Measurements from ENCODE around the gene LRRC74B. TPM values are rescaled to one million over a fixed set of nuclear protein-coding genes. Genes with fewer than 3 reads are reported as not detected.

The LRRC74B gene
- total RNA-seq, 2 experiments from 2014 or later = not detected

- TF ChIP-seq CTCF (IDR thresholded peaks at IDR 0.05) = no peak
- H3K9me3 Mint-ChIP-seq = no peaks in the 10 kb centered on the region
- H3K4me1 Mint-ChIP-seq (ENCODE audit: low read depth) = peaks cover 30% of the 10 kb centered on the region
- peaks cover 26% of the 10 kb centered on the region for H3K4me1 ChIP-seq (ENCODE audit: insufficient read depth, low read length)
- no peaks in the 10 kb centered on the region for H3K27me3 Mint-ChIP-seq
- no peaks in the 10 kb centered on the region for H3K27me3 ChIP-seq (ENCODE audit: control insufficient read depth in 1 of 2, insufficient read depth in 2 of 2, low read length in 2 of 2)
- no peaks in the 10 kb centered on the region for H3K36me3 ChIP-seq (ENCODE audit: insufficient read depth, low read length)
- H3K36me3 Mint-ChIP-seq (ENCODE audit: low read depth) = no peaks in the 10 kb centered on the region
- H3K4me3 ChIP-seq (ENCODE audit: low read length) = no peak overlapping the region
- ATAC-seq (ENCODE audit: poor library complexity) = no peak
- intact Hi-C loops (cut with DNase I, micrococcal nuclease) = no loop called here
- peak overlapping the region; percentile 30 for H3K4me3 Mint-ChIP-seq
- CTCF ChIA-PET = no interaction called here
- DNase-seq = peak in 1 of 14 experiments; percentile 11
- no peak overlapping the region for H3K27ac Mint-ChIP-seq
- no peak overlapping the region for H3K27ac ChIP-seq (ENCODE audit: low read depth in 1 of 2, low read length in 2 of 2)
- no peaks in the 10 kb centered on the region for H3K9me3 ChIP-seq (ENCODE audit: control insufficient read depth in 1 of 2, insufficient read depth in 1 of 2, low read length in 2 of 2)
- POLR2A ChIA-PET = interaction anchor here (2.2 kb wide), 1 partner anchor 13 kb away, joined by 9 read pairs; the partner anchor contains the start of gene THAP7
Measured at GRCh38 chr22:21015466-21016006, 30.2 kb upstream of the LRRC74B start.

- H3K4me1 Mint-ChIP-seq (ENCODE audit: low read depth) = peaks cover 30% of the 10 kb centered on the region
- ATAC-seq (ENCODE audit: poor library complexity) (no peak), DNase-seq (no peak)
- H3K9me3 Mint-ChIP-seq = no peaks in the 10 kb centered on the region
- no peak overlapping the region for H3K27ac Mint-ChIP-seq
- CTCF ChIA-PET = interaction anchor here (0.6 kb wide), 2 partner anchors 147 to 598 kb away, joined by 3 to 4 read pairs; no protein-coding TSS in a partner anchor
- Histone ChIP-seq H3K4me1 (ENCODE audit: insufficient read depth, low read length) (peaks cover 26% of the 10 kb centered on the region), H3K27ac (ENCODE audit: low read depth in 1 of 2, low read length in 2 of 2) (no peak overlapping the region), H3K36me3 (ENCODE audit: insufficient read depth, low read length) (no peaks in the 10 kb centered on the region), H3K9me3 (ENCODE audit: control insufficient read depth in 1 of 2, insufficient read depth in 1 of 2, low read length in 2 of 2) (no peaks in the 10 kb centered on the region), H3K27me3 (ENCODE audit: control insufficient read depth in 1 of 2, insufficient read depth in 2 of 2, low read length in 2 of 2) (no peaks in the 10 kb centered on the region), H3K4me3 (ENCODE audit: low read length) (no peak overlapping the region)
- intact Hi-C loops (cut with DNase I, micrococcal nuclease) = no loop called here
- peak overlapping the region; percentile 62 for H3K4me3 Mint-ChIP-seq
- TF ChIP-seq CTCF (IDR thresholded peaks at IDR 0.05) = no peak
- POLR2A ChIA-PET = no interaction called here
- H3K36me3 Mint-ChIP-seq (ENCODE audit: low read depth) = no peaks in the 10 kb centered on the region
- H3K27me3 Mint-ChIP-seq = no peaks in the 10 kb centered on the region
Measured at GRCh38 chr22:21016644-21017420, 28.9 kb upstream of the LRRC74B start.

GRCh38 chr22:21018314-21018713 is 27.4 kb upstream of the LRRC74B start:
- no peak overlapping the region for H3K4me3 ChIP-seq (ENCODE audit: low read length)
- H3K27me3 ChIP-seq (ENCODE audit: control insufficient read depth in 1 of 2, insufficient read depth in 2 of 2, low read length in 2 of 2) = no peaks in the 10 kb centered on the region
- DNase-seq (no peak), ATAC-seq (ENCODE audit: poor library complexity) (no peak)
- H3K36me3 ChIP-seq (ENCODE audit: insufficient read depth, low read length) = no peaks in the 10 kb centered on the region
- H3K27ac ChIP-seq (ENCODE audit: low read depth in 1 of 2, low read length in 2 of 2) = no peak overlapping the region
- Mint-ChIP-seq H3K27ac (no peak overlapping the region), H3K36me3 (ENCODE audit: low read depth) (no peaks in the 10 kb centered on the region), H3K27me3 (no peaks in the 10 kb centered on the region), H3K4me1 (ENCODE audit: low read depth) (peaks cover 29% of the 10 kb centered on the region), H3K9me3 (no peaks in the 10 kb centered on the region), H3K4me3 (no peak overlapping the region)
- POLR2A ChIA-PET = no interaction called here
- H3K4me1 ChIP-seq (ENCODE audit: insufficient read depth, low read length) = peaks cover 26% of the 10 kb centered on the region
- no peak for TF ChIP-seq CTCF (IDR thresholded peaks at IDR 0.05)
- CTCF ChIA-PET = no interaction called here
- intact Hi-C loops (cut with DNase I, micrococcal nuclease) = no loop called here
- no peaks in the 10 kb centered on the region for H3K9me3 ChIP-seq (ENCODE audit: control insufficient read depth in 1 of 2, insufficient read depth in 1 of 2, low read length in 2 of 2)

Data from CD4-positive, alpha-beta T cell (primary cell).